ENCODE results near the gene INTS11. TPM values are rescaled to one million over a fixed set of nuclear protein-coding genes. Genes with fewer than 3 reads are reported as not detected.
"Not testable (repeated sequence)": the region's sequence is repeated elsewhere in the genome, so short reads cannot be mapped to it uniquely, and the experiment has no call there.

INTS11 gene
- total RNA-seq, 1 experiment from 2014 or later: 48.4 TPM

GRCh38 chr1:1329304-1330210, 5.1 kb upstream of the INTS11 start:
- DNase-seq (ENCODE audit: low spot score): no peak

- no peak for DNase-seq (ENCODE audit: low spot score)
These were observed 3.8 kb upstream of the INTS11 start for GRCh38 chr1:1328254-1328653.

- no peak for DNase-seq (ENCODE audit: low spot score)
These were observed 2.8 kb upstream of the INTS11 start for GRCh38 chr1:1327291-1327690.

GRCh38 chr1:1326075-1326605, 1.7 kb upstream of the INTS11 start:
- no peak for DNase-seq (ENCODE audit: low spot score)

- no peak for DNase-seq (ENCODE audit: low spot score)
These were observed 1.0 kb upstream of the INTS11 start for GRCh38 chr1:1325288-1326074.

GRCh38 chr1:1324084-1324523, 356 bp downstream of the INTS11 start:
- DNase-seq (ENCODE audit: low spot score): no peak

GRCh38 chr1:1322952-1323351, 1.5 kb downstream of the INTS11 start:
- DNase-seq (ENCODE audit: low spot score): no peak

GRCh38 chr1:1322418-1322817, 2.0 kb downstream of the INTS11 start:
- no peak for DNase-seq (ENCODE audit: low spot score)

- DNase-seq (ENCODE audit: low spot score): no peak
These were observed 3.0 kb downstream of the INTS11 start for GRCh38 chr1:1321477-1321876.

GRCh38 chr1:1320666-1321448, 3.6 kb downstream of the INTS11 start:
- DNase-seq (ENCODE audit: low spot score): no peak

GRCh38 chr1:1319646-1319941, 4.9 kb downstream of the INTS11 start:
- no peak for DNase-seq (ENCODE audit: low spot score)

GRCh38 chr1:1318777-1319645, 5.4 kb downstream of the INTS11 start:
- no peak for DNase-seq (ENCODE audit: low spot score)

GRCh38 chr1:1318131-1318652, 6.3 kb downstream of the INTS11 start:
- DNase-seq (ENCODE audit: low spot score): peak; percentile 87

- DNase-seq (ENCODE audit: low spot score): no peak
These were observed 7.0 kb downstream of the INTS11 start for GRCh38 chr1:1317420-1317819.

- DNase-seq (ENCODE audit: low spot score): not testable (repeated sequence)
These were observed 8.3 kb downstream of the INTS11 start for GRCh38 chr1:1316199-1316598.

GRCh38 chr1:1315435-1315954, 9.0 kb downstream of the INTS11 start:
- DNase-seq (ENCODE audit: low spot score): no peak

- DNase-seq (ENCODE audit: low spot score): no peak
These were observed 9.7 kb downstream of the INTS11 start for GRCh38 chr1:1314678-1315335.

GRCh38 chr1:1314237-1314586, 10.2 kb downstream of the INTS11 start:
- DNase-seq (ENCODE audit: low spot score): no peak

- DNase-seq (ENCODE audit: low spot score): no peak
These were observed 10.8 kb downstream of the INTS11 start for GRCh38 chr1:1313500-1314236.

Measured in A172 (cell line).